GM10266 (cell line): ENCODE measurements around the gene ELMOD2.

Source experiments
- DNase-seq: peaks from one replicate; pipeline ENCODE4 v3.0.0; 2012; ENCODE audit errors: extremely low spot score
- TF ChIP-seq, protein P1 (sequence below): IDR thresholded peaks from 2 replicates; pipeline ENCODE4 v1.5.1; 2012; ENCODE audit warnings: mild to moderate bottlenecking, low read depth; ENCODE audit not compliant: control insufficient read depth, insufficient read depth; ENCODE audit errors: missing control alignments

Gene ELMOD2, protein sequence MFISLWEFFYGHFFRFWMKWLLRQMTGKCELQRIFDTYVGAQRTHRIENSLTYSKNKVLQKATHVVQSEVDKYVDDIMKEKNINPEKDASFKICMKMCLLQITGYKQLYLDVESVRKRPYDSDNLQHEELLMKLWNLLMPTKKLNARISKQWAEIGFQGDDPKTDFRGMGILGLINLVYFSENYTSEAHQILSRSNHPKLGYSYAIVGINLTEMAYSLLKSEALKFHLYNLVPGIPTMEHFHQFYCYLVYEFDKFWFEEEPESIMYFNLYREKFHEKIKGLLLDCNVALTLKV

DNA sequence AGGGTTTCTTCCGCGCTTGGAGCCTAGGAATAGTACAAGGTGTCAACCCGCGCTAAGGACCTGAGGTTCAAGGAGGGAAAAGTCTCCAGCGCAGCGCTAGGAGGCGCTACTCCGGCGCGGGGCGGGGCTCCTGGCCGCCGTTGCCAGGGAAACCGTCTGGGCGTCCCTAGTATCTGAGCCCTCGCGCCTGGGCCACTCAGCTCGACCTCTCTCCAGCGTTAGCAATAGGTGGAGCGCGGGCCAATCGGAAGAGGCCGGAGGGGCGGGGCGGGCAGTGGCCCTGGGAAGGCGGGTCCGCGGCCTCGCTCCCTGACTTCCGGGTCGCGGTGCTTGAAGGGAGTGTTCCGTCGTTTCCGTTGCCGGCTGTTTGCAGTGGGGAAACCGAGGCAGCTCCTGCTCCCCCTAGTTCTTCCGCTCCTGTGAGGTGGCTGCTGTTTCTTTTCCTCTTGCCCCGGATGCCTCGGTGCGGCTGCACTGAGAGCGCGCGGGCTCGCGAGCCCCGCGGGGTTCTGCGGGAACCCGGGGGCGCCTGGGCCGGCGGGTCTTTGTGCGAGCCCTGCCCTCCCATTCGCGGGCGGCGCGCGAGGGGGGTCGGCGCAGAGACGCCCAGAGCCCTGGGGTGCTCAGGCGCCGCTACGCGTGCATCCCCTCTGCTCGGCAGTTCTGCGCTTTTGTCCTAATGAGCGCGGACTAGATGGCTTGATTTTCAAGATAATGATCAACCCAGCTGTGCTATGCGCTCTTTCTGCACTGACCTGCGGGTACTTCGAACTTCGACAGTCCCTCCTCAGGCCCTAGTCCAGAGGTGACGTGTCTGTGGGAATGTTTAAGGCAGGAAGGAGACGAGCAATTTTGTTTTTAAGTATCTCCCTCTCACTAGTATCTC lies at the start of gene ELMOD2:
Gene ELMOD2, plus strand, starts transcription at position 312 of the 886 bp plus-strand sequence. CDS start 1,261 bp downstream, outside the sequence.
- TF ChIP-seq, protein P1, sequence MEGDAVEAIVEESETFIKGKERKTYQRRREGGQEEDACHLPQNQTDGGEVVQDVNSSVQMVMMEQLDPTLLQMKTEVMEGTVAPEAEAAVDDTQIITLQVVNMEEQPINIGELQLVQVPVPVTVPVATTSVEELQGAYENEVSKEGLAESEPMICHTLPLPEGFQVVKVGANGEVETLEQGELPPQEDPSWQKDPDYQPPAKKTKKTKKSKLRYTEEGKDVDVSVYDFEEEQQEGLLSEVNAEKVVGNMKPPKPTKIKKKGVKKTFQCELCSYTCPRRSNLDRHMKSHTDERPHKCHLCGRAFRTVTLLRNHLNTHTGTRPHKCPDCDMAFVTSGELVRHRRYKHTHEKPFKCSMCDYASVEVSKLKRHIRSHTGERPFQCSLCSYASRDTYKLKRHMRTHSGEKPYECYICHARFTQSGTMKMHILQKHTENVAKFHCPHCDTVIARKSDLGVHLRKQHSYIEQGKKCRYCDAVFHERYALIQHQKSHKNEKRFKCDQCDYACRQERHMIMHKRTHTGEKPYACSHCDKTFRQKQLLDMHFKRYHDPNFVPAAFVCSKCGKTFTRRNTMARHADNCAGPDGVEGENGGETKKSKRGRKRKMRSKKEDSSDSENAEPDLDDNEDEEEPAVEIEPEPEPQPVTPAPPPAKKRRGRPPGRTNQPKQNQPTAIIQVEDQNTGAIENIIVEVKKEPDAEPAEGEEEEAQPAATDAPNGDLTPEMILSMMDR: peak; percentile 91
- DNase-seq: peak; percentile 97

DNA sequence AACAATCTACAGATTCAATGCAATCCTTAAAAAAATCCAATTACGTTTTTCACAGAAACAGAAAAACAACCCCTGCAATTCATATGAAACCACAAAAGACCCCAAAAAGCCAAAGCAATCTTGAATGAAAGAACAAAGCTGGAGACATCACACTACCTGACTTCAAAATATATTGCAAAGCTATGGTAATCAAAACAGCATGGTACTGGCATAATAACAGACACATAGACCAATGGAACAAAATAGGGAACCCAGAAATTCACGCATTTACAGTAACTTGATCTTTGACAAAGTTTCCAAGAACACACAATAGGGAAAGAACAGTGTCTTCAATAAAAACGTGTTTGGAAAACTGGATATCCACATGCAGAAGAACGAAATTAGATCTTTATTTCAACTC lies 40.5 kb upstream of the ELMOD2 start:
- TF ChIP-seq, protein P1: no peak
- no peak for DNase-seq

DNA sequence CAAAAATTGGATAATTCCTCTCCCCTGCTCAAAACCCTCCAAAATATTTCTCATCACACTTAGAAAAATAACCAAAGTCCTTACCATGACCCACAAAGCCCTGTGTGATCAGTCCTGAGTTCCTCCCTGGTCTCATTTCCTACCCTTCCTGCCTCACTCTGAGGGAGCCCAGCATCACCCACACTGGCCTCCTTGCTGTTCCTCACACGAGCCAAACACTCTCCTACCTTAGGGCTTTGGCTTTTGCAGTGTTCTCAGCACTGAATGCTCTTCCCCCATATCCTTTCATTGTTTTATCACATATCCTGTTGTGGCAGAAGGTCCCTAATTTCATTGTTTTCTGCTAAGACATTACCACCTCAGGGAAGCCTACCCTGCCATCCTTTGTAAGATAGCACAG lies 38.0 kb upstream of the ELMOD2 start:
- no peak for DNase-seq
- TF ChIP-seq, protein P1: no peak

DNA sequence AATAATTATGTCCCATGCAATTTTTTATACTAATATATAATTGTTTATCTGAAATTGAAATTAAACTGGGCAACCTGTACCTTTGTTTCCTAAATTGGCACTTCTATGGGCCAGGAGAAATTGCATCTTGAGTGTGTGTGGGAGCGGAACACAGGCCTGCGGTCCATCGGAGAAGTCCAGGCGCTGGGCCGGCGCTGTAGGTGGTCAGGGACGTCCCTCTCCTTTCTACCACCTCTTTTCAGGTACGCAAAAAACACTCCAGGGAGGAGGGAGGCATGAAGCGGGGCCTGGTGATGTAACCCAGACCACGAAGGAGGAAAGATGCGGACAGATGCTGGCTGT lies 26.6 kb upstream of the ELMOD2 start:
- TF ChIP-seq, protein P1: no peak
- DNase-seq: no peak

DNA sequence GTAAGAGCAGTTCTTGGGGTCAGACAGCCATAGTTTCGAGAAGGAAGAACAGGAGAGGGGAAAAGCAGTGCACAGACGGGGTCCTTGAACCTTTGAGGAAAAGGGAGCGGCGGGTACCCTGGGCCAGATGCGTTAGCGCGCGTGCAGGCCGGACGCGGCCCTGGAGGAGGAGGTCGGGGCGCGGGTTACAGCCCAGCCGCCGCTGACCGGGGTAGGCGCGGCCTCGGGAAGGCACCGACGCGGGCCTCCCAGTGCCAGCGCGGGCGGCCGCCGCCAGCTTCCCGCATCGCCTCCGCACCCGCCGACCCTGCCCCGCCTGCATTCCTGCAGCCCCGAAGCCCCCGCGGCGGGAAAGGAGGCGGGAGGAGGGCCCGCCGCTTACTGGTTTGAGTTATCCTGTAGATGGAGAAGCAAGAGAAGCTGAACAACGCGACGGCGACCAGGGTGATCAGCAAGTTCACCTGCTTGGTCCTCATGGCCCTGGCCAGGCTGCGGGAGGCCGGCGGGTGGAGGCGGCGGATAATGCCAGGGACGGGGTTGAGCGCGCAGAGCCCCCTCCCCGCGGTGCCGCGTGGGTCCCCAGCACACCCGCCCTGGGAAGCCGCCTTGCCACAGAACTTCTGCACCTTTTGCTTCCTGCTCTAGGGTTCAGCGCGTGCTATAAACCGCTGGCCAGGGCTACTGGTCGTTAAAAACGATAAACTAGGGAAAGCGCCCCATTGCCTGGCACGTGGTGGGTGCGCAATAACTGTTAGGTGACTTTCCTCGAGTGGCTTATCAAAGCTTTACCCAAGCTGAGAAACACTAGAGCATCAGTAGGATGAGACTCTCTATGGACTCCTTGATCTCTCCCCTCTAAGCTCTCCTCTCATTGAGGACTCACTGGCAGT lies 26.0 kb upstream of the ELMOD2 start, which contains the start of gene MGAT4D:
Gene MGAT4D, minus strand, starts transcription at position 547 of the 890 bp plus-strand sequence. Its CDS starts 71 bp downstream, at position 476.
- TF ChIP-seq, protein P1: no peak
- DNase-seq: no peak

DNA sequence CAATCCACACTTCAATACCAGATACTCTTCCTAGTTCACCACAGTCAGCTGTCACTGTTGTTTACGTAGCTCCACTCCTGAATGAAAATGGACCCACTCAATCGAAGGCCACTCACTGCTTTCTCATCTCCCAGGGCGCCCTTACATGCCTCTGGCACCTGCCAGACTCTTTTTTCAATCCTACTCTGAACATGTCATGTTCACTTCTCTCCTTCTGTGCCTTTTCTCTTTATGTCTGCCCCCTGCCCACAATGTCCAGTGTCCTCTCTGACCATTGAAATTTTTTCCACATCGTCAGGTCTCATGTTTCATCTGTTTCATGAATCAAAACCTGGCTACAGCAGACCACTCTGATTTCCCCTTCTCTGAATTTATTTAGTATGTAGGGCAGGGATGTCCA lies 24.6 kb upstream of the ELMOD2 start:
- TF ChIP-seq, protein P1: no peak
- no peak for DNase-seq
